Keratinocyte (primary cell): ENCODE data around the gene VANGL2. TPM values are rescaled to one million over a fixed set of nuclear protein-coding genes. Genes with fewer than 3 reads are reported as not detected.

ENCODE experiments used
- DNase-seq: peaks from one replicate; pipeline ENCODE4 v3.0.0-alpha.2; 2011; ENCODE audit warnings: low read depth, missing footprints, low spot score
- FAIRE-seq: peaks from 2 replicates; lab custom pipeline; 2011; peaks lifted over from hg19 to GRCh38; lab: Jason Lieb, UNC
- H2AFZ ChIP-seq: 2 replicates; pipeline ENCODE4 v1.6.0; 2012; ENCODE audit warnings: low read length, control low read depth, inconsistent platforms; ENCODE audit not compliant: control insufficient read depth
- H3K27ac ChIP-seq: 2 replicates; pipeline ENCODE4 v1.5.1; 2011; ENCODE audit warnings: low read length; ENCODE audit not compliant: control insufficient read depth, insufficient read depth
- H3K27me3 ChIP-seq: 3 replicates; pipeline ENCODE4 v1.6.0; 2011; ENCODE audit warnings: low read length; ENCODE audit not compliant: control insufficient read depth, insufficient read depth; ENCODE audit errors: extremely low read depth
- H3K36me3 ChIP-seq, 2 experiments: 2 replicates in 1 of 2; 3 replicates in 1 of 2; pipeline ENCODE4 v1.5.1; 2011; ENCODE audit warnings: low read length in 2 of 2, mild to moderate bottlenecking in 1 of 2; ENCODE audit not compliant: control insufficient read depth in 2 of 2, insufficient read depth in 2 of 2; ENCODE audit errors: extremely low read depth in 1 of 2
- H3K4me1 ChIP-seq: 3 replicates; pipeline ENCODE4 v1.5.1; 2011; ENCODE audit warnings: low read length; ENCODE audit not compliant: control insufficient read depth, insufficient read depth; ENCODE audit errors: extremely low read depth
- H3K4me2 ChIP-seq: 3 replicates; pipeline ENCODE4 v1.6.0; 2011; ENCODE audit warnings: low read depth, low read length; ENCODE audit not compliant: control insufficient read depth, insufficient read depth; ENCODE audit errors: extremely low read depth
- H3K4me3 ChIP-seq, 3 experiments: fragments of 200-600 bp in 1 of 3; sonication (generic) in 1 of 3; 2 replicates in 2 of 3; 3 replicates in 1 of 3; pipeline ENCODE4 v1.5.1; 2011 to 2016; ENCODE audit warnings: low read length in 3 of 3, mild to moderate bottlenecking in 3 of 3, control low read depth in 2 of 3, inconsistent platforms in 1 of 3, low read depth in 1 of 3, mixed read lengths in 1 of 3, mixed run types in 1 of 3, moderate library complexity in 1 of 3; ENCODE audit not compliant: control insufficient read depth in 2 of 3, insufficient read depth in 2 of 3; ENCODE audit errors: extremely low read depth in 1 of 3
- H3K79me2 ChIP-seq: 2 replicates; pipeline ENCODE4 v1.6.0; 2012; ENCODE audit warnings: low read length; ENCODE audit not compliant: control insufficient read depth, insufficient read depth
- H3K9ac ChIP-seq: 3 replicates; pipeline ENCODE4 v1.6.0; 2011; ENCODE audit warnings: low read length; ENCODE audit not compliant: control insufficient read depth, insufficient read depth; ENCODE audit errors: extremely low read depth
- H3K9me1 ChIP-seq: 3 replicates; pipeline ENCODE4 v1.6.0; 2011; ENCODE audit warnings: low read length; ENCODE audit not compliant: control insufficient read depth, insufficient read depth; ENCODE audit errors: extremely low read depth
- H3K9me3 ChIP-seq: 2 replicates; pipeline ENCODE4 v1.5.1; 2012; ENCODE audit warnings: low read depth, low read length; ENCODE audit not compliant: control insufficient read depth
- H4K20me1 ChIP-seq: 3 replicates; pipeline ENCODE4 v1.6.0; 2011; ENCODE audit warnings: low read length; ENCODE audit not compliant: control insufficient read depth, insufficient read depth; ENCODE audit errors: extremely low read depth
- CTCF ChIP-seq, 3 experiments: IDR thresholded peaks in 1 of 3; conservative IDR thresholded peaks in 1 of 3; optimal IDR thresholded peaks in 1 of 3; 2 replicates in 2 of 3; 3 replicates in 1 of 3; pipeline versions ENCODE3 to v1.5.1; 2011; ENCODE audit warnings: low read length in 3 of 3, mild to moderate bottlenecking in 3 of 3, moderate library complexity in 2 of 3, control low read depth in 1 of 3, inconsistent platforms in 1 of 3; ENCODE audit not compliant: insufficient read depth in 2 of 3; ENCODE audit errors: extremely low read depth in 1 of 3
- EZH2 ChIP-seq: IDR thresholded peaks from one replicate; pipeline ENCODE4 v1.6.1; 2012; ENCODE audit warnings: inconsistent platforms, mild to moderate bottlenecking, low read length, moderate library complexity
- dilution Hi-C: fragments of 300-500 bp; cut with MboI; formaldehyde crosslinking; loops from one replicate; pipeline ENCODE4 v1.7.0; 2020; ENCODE audit warnings: low sequenced_read_pairs; ENCODE audit not compliant: extremely low pct_ligation_motif_present
- polyA plus RNA-seq, 5 experiments: library from polyadenylated mRNA; depleted of rRNA in 3 of 5; stranded (reverse) in 3 of 5; stranded (forward) in 1 of 5; unstranded in 1 of 5; fragments of >200 nt; gene quantifications; 1 replicate in 1 of 5; 2 replicates in 3 of 5; 3 replicates in 1 of 5; pipeline versions ENCODE4 v1.2.1 to v1.2.3, GENCODE V29; 2011 to 2012; ENCODE audit warnings: missing spikeins in 2 of 5, low read depth in 1 of 5, low replicate concordance in 1 of 5

Gene VANGL2
- polyA plus RNA-seq, 1 donor (not counting 4 experiments of a cell fraction or from before 2014, with no cell fraction given) = 10.9 TPM

GRCh38 chr1:160367934-160368923 lies 32.1 kb upstream of the VANGL2 start:
- Histone ChIP-seq H2AFZ (no peak overlapping the region), H3K9me1 (no peaks in the 10 kb centered on the region), H3K27me3 (no peaks in the 10 kb centered on the region), H3K4me3 (no peak overlapping the region), H3K9me3 (no peaks in the 10 kb centered on the region), H4K20me1 (no peaks in the 10 kb centered on the region), H3K36me3 (no peaks in the 10 kb centered on the region), H3K27ac (no peak overlapping the region), H3K9ac (no peak overlapping the region), H3K4me1 (no peaks in the 10 kb centered on the region), H3K79me2 (no peaks in the 10 kb centered on the region), H3K4me2 (no peak overlapping the region)
- DNase-seq (no peak), FAIRE-seq (no peak)
- dilution Hi-C loops = no loop called here
- no peak for TF ChIP-seq EZH2
- no peak for TF ChIP-seq CTCF (optimal IDR thresholded peaks at IDR 0.05 in 1 of 3, IDR thresholded peaks at IDR 0.05 in 1 of 3, conservative IDR thresholded peaks at IDR 0.05 in 1 of 3; ENCODE audit: extremely low read depth in 1 of 3, insufficient read depth in 2 of 3, low read length in 3 of 3)

DNA sequence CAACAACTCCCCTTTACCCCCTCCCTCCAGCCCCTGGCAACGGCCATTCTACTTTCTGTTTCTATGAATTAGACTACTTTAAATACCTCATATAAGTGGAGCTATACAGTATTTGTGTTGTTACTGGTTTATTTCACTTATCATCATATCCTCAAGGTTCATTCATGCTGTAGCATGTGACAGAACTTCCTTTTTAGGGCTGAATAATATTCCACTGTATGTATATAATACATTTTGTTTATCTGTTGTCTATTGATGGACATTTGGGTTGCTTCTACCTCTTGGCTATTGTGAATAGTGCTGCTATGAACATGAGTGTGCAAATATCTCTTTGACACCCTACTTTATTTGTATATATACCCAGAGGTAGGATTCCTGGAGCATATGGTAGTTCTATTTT lies 31.3 kb upstream of the VANGL2 start:
- no peaks in the 10 kb centered on the region for H4K20me1 ChIP-seq
- no peak overlapping the region for H2AFZ ChIP-seq
- TF ChIP-seq CTCF (optimal IDR thresholded peaks at IDR 0.05 in 1 of 3, IDR thresholded peaks at IDR 0.05 in 1 of 3, conservative IDR thresholded peaks at IDR 0.05 in 1 of 3; ENCODE audit: extremely low read depth in 1 of 3, insufficient read depth in 2 of 3, low read length in 3 of 3) = no peak
- TF ChIP-seq EZH2 = no peak
- DNase-seq = no peak
- no peaks in the 10 kb centered on the region for H3K9me3 ChIP-seq
- H3K4me3 ChIP-seq = no peak overlapping the region
- H3K36me3 ChIP-seq = no peaks in the 10 kb centered on the region
- no peaks in the 10 kb centered on the region for H3K27me3 ChIP-seq
- no peak for FAIRE-seq
- dilution Hi-C loops = no loop called here
- no peak overlapping the region for H3K9ac ChIP-seq
- H3K9me1 ChIP-seq = no peaks in the 10 kb centered on the region
- no peak overlapping the region for H3K4me2 ChIP-seq
- H3K79me2 ChIP-seq = no peaks in the 10 kb centered on the region
- H3K27ac ChIP-seq = no peak overlapping the region
- H3K4me1 ChIP-seq = no peaks in the 10 kb centered on the region
